Umbilical cord (tissue), 2 donors: ENCODE measurements around the gene SGSM2. TPM values are rescaled to one million over a fixed set of nuclear protein-coding genes. Genes with fewer than 3 reads are reported as not detected.
A peak's percentile ranks its signal among the peaks of the same experiment; 100 is the strongest.

Experiments used
- DNase-seq: peaks from one replicate; pipeline ENCODE4 v3.0.0-alpha.2; 2015; ENCODE audit warnings: low spot score
- total RNA-seq: library from RNA; depleted of rRNA; stranded (reverse); fragments of >200 nt; gene quantifications from one replicate; pipeline ENCODE4 v1.2.3, GENCODE V29; 2014; ENCODE audit warnings: low replicate concordance; ENCODE audit not compliant: insufficient read depth

Gene SGSM2
- total RNA-seq, 1 donor from 2014 or later = 33.5 TPM

DNA sequence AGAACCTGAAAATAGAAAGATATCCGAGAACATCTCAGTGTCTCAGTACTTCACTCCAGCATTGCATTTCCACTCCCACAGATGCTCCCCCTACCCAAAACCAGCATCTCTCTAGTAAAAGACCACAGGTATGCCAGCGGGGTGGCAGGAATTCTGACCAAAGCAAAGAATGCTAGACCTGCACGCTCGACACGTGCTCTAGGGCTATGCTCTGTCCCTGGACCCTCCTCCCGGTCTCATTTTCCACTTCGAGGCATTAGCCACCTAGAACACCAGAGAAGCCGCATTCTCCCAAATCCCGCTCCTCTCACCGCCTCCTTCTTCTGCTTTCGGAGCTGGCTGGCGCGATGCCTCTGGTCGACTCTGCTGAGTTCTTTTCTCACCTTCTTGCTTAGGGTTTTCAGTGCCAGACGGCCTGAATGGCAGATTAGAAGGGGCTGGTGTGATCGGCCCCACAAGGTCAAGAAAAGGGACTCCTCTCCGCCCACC is 1.5 kb upstream of the SGSM2 start:
- peak; percentile 22 for DNase-seq

DNA sequence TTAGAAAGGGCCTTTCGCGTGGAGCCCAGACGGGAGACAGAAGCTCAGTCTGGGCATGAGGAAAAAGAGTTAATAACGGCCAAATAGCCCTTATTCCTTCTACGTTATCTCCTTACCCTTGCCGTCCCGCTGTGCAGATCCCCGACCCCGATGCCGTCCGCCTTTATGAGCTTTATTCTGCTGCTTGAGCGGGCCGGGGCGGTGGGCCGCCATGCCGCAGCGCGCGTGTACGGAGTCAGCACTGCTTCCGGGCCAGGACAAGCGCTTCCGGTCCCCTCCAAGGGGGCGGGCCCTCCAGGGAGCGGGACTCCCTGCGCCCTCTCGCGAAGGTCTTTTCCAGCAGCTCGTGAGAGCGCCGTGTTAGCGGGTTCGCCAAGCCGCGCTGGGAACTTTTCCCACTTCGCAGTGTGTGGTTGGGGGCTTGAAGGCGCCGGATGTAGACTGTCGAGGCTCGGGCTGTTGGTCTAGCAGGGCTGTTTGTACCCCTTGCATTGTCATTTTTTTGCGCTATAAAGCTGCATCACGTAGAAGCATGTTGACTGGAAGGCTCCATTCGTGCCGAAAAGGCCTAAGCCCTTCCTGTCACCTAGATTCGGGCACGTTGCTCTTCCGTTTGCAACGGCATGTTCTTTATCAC is 968 bp upstream of the SGSM2 start, which contains the start of gene TSR1:
TSS of gene TSR1 (minus strand) at position 243 of the 637 bp plus-strand sequence. CDS start at position 213, 30 bp downstream.
- DNase-seq = peak; percentile 94

DNA sequence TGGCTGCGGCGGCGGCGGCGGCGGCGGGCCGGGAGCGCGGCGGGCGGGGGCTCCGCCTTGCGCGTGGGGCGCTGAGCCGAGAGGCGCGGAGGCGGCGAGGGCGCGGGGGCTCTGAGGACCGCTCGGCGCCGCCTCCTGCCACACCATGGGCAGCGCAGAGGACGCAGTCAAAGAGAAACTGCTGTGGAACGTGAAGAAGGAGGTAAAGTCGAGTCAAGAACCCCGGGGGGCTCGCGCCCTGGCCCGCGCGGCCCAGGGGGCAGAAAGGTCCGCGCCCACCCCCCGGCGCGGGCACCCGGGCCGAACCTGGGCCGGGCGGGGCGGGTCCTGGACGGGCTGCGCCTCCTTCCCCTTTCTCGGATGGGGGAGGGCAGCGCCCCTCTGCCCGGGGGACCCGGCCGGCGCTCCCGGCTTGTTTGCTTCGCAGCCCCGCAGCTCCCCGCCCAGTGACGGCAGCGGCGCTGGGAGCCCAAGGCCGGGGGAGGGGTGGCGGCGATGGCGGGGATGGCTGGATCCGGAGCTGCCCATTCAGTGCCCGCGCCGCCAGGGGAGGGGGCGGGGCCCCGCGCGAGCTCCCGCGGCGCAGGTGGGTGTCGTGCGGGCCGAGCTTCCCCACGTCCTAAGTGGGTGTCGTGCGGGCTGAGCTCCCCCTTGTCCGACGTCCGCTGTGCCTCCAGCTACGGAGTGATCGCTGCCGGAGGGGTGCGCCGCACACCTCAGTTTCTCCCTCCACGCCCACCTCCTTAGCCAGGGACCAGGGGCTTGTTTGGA is 428 bp downstream of the SGSM2 start:
- DNase-seq = peak; percentile 61

DNA sequence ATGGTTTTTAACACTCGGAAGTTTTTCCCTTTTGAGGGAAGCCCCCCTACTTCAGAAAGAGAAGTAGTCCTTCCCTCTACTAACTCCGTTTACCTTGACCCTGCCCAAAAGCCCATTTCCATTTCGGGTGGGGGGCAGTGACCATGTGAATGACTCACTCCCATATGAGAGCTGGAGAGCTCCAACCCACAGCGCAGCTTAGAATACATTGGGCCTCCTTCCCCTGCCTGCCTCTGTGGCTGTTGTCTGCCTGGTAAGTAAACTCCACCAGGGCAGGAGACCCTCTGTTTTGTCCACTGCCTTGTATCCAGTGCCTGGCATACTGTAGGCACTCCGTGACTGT is 985 bp downstream of the SGSM2 start:
- DNase-seq = peak; percentile 35

DNA sequence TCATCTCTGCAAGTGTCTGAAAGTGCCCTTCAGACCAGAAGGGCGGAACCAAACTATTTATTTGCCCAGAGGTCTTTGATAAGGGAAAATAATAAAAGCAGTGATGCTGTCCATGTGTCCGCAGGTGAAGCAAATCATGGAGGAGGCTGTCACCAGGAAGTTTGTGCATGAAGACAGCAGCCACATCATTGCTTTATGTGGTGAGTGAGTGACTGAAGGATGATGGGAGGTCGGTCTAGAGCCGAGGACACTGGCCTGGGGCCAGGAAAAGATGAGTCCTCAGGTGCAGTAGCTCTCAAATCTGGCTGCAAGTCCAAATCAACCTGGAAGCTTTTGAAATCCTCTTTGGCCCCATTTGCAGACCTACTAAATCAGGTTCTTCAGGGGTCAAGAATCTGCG is 6.1 kb downstream of the SGSM2 start:
- DNase-seq = no peak

DNA sequence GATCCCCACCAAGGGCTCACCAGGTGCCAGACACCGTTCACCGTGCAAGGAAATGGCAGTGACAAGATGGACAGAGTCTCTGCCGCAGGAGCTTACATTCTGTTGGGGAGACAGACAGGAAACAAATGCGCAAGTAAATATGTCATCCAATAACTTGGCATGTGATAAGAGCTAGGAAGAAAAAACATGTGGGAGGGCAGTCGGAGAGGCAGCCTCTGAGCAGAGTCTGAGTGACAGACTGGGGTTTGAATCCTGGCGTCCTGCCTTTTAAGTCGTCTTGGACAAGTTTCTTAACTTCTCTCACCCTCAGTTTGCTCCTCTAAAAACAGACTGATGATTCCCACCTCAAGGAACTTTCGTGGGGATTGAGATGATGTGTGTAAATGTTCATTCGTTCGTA is 7.2 kb downstream of the SGSM2 start:
- no peak for DNase-seq

DNA sequence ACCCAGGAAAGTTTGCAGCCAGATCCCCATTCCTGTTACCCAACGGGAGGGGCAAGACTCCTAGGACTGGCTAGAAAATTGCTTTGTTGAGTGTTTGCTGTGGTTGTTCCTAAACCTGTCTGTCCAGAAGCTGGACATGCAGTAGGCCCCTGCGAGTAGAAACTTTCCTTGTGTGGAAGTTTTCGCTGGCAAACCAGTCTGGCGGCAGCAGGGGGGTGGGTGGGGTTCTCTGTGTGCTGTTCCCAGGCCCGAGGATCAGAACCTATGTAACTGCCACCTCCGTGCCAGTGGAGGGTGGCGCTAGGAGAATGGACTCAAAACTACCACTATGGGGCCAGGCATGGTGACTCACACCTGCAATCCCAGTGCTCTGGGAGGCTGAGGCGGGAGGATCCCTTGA is 9.2 kb downstream of the SGSM2 start:
- no peak for DNase-seq

DNA sequence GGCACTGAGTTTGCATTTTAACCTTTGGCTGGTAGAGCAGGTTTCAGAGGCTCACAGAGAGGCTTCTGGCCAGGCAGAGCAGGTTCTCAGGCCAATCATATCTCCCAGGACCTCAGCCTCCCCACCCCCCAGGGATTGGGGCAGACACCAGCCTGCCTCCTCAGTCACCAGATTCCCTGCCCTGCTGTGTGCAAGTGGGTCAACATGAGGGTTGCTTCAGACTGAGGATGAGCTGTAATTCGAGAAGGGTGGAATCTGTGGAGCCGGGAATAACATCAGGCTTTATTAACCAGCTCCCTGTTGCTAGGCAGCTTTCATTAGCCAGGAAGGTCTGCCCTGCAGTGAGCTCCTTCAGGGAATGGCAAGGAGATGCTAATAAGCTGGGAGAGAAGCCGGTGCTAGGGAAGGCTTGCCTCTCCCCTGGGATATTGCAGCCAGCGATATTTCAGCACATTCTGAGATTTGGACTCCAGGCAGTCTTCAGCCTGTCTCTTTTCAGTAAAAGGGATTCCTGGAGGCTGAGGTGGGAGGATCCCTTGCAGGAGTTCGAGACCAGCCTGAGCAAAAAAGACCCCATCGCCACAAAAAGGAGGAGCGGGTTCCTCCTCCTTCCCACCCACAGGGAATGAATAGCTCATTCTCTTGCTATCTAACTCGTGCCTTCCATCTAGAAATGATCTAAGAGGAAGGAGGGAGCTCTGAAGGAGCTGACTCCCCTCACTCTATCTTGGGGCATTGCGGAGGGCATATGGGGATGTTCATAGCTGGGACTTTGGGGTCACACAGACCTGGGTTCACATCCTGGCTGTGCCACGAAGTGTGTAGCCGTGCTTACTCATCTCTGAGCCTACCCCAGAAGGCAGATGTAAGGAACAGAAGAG is 10.7 kb downstream of the SGSM2 start:
- peak; percentile 91 for DNase-seq

DNA sequence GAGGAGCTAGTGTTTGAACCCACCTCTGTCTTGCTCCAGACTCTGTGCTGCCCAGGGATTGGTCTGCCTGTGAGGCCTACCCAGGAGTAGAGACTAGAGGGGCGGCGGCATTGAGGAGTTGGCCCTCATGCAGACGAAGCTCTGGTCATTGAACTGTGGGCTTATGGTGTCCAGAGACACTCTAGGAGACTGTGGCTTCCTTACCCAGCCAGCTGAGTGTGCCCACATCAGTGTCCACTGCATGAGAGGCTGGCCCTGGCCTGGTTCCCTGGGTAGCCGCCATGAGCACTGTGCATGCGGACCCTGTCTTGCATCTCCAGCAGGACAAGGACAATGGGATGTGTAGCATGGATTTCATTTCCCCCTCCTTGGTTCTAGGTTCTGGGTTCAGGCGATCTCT is 14.0 kb downstream of the SGSM2 start:
- DNase-seq = no peak

DNA sequence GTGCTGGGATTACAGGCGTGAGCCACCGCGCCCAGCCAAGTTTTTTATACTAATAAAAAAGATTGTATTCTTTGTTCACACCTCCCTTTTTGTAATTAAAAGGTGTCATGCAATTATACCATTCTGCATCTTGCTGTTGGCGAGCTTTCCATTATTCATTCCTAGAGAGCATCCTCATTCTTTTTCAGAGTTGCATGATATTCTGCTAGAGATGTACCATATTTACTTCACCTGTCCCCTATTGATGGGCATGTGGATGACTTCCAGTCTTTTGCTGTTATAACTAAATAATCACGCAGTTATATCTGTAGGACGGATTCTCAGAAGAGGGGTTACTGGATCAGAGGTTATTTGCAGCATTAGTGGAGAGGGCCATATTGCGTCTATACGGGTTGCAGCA is 17.0 kb downstream of the SGSM2 start:
- no peak for DNase-seq

DNA sequence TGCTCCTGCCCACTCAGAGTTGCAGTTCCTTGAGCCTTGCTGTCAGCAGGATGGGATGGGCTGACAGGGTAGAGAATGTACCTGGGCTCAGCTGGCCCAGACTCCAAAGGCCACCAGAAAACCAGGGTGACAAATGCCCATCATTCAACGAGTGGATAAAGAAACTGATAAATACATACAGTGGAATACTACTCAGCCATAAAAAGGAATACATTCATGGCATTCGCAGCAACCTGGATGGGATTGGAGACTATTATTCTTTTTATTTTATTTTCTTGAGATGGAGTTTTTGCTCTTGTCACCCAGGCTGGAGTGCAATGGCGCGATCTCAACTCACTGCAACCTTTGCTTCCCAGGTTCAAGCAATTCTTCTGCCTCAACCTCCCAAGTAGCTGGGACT is 19.9 kb downstream of the SGSM2 start:
- DNase-seq = no peak

DNA sequence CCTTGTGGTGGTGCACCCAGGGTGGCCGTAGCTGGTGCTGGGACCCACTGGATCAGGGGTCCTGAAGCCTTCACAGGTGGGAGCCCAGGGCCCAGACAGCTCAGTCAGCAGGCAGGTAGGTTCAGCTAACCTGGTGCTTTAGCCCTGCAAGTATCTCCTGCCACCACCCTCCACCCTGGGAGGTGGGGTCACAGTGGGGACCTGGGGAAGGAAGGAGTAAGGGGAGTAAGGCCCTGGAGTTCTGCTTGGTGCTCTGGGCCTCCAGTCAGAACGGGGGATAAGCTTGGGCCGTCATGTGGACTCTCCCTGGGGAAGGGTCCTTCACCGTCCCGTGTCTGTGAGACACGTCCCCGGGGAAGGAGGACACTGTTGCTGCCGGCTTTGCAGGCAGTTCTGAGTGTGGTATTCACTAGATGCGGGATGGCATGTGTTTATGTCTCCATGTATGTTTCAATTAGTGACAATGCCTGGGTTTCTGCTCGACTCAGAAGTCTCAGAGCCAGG is 20.7 kb downstream of the SGSM2 start:
- DNase-seq = no peak

DNA sequence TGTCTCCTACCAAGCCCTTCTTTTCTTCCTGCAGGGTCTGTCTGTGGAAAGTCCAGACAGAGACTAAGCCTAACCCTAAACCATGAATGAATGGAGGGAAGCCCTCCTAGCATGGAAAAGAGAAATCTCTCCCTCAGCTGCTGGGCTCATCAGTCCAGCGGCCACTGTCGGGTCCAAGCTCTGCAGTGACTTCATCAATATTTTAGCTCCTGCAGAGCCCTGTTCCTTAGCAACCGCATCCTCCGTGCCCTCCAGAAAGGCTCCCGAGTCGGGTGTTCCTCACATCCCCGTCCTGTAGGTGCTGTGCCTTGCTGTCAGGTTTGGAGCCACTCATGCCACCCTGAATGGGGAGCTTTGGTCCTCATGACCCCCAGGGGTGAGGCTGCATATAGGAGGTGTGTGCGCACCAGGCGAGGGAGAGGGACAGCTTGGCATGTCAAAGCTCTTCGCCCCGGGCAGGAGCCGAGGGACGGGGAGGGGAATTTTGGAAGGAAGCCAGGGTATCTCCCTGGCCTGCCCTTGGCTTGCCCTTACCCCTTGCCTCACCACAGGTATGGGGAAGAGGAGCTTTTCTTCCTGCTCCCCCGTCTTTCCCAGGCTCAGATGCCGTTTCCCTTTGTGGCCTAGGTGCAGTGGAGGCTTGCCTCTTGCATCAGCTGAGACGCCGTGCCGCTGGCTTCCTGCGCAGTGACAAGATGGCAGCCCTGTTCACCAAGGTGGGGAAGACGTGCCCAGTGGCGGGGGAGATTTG is 23.9 kb downstream of the SGSM2 start:
- DNase-seq = no peak

DNA sequence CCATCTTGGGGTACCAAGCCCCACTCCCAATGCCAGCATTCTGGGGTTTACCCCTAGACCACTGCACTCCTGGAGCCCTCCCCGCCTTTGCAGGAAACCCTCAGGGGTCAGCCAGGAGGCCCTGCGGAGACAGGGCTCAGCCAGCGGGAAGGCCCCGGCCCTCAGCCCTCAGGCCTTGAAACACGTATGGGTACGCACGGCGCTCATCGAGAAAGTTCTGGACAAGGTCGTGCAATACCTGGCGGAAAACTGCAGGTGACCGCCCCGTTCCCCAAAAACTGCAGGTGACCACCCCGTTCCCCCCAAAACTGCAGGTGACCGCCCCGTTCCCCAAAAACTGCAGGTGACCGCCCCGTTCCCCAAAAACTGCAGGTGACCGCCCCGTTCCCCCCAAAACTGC is 24.7 kb downstream of the SGSM2 start:
- no peak for DNase-seq

DNA sequence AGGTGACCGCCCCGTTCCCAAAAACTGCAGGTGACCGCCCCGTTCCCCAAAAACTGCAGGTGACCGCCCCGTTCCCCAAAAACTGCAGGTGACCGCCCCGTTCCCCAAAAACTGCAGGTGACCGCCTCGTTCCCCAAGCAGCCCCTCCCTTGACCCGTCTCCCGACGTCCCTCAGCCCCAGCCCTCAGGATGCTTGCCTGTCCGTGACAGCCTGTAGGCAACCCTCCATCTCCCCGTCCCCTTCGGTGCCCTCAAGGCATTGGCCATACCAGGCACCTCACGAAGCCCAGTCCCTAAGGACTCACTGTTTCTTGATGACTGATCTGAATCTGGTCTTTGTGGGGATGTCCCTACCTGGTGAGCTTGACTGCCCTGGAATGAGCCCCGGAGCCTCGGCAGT is 25.1 kb downstream of the SGSM2 start:
- DNase-seq = no peak

DNA sequence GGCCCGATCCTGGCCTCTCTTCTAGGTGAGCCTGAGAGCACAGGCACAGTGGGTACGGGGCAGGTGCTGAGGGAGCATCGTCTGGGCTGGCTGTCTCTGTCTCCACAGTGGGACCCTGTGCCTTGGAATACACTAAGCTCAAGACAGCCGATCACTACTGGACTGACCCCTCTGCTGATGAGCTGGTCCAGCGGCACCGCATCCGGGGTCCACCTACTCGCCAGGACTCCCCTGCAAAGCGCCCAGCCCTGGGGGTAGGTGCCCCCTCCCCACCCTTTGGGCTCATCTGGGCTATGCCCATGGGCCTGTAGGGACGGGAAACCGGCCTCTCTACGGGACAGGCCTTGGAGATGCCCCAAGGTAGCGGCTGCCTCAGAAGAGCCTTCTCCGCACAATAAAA is 25.6 kb downstream of the SGSM2 start:
- no peak for DNase-seq

DNA sequence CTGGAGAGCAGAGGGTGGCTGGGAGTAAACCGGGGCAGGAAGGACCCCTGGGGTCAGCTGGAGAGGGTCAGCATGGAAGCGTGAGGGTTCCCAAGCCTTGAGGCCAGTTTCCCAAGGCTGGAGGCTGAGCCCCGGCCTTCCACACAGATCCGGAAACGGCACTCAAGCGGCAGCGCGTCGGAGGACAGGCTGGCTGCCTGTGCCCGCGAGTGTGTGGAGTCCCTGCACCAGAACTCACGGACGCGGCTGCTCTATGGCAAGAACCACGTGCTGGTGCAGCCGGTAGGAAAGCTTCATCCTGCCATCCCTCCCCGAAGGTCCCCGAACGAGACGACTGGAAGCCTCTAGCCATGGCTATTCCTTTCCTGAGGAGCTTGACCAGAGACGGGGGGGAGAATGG is 26.0 kb downstream of the SGSM2 start:
- DNase-seq = no peak

DNA sequence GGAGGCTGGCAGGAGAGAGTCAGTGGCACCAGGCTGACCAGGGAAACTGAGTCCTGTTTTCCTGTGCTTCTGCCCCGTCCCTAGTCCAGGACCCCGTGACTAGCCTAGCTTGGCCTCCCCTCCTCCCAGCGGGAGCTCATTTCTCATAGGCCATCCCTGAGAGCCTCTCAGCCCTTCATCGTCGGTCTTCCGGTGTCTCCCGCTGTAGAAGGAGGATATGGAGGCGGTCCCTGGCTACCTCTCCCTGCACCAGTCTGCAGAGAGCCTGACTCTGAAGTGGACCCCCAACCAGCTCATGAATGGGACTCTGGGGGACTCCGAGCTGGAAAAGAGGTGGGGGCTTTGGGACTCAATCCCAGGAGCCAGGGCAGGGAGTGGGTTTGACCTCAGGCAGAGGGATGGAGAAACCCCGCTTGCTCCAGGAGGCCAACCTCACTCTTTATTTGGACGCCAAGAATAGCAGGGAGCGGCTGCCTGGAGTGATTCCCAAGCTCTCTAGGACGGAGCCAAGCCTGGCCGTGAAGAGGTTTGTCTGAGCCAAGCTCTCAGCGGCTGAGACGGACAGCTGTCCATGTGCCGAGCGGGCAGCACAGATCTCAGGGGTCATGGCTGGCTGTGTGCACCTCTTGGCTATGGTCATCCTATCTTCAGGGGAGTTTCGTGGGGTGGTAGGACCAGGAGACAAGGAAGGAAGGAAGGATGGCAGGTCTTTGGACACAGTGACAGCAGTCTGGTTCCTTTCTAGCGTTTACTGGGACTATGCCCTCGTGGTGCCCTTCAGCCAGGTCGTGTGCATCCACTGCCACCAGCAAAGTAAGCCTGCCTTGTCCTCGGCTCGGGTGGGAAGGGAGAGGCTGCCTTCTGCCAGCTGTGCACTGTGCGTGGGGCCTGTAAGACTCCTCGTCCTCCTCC is 26.8 kb downstream of the SGSM2 start:
- DNase-seq = no peak

DNA sequence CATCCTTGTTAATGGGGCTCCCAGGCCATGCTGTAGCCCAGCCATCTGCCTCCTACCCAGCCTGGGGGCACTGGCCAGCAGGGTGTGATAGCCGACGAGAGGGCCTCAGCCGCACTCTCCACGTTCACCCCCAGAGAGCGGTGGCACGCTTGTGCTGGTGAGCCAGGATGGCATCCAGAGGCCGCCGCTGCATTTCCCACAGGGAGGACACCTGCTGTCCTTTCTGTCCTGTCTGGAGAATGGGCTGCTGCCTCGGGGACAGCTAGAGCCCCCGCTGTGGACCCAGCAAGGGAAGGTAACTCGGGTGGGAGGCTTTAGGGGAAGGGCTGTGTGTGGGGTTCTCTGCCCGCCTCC is 27.4 kb downstream of the SGSM2 start:
- no peak for DNase-seq

DNA sequence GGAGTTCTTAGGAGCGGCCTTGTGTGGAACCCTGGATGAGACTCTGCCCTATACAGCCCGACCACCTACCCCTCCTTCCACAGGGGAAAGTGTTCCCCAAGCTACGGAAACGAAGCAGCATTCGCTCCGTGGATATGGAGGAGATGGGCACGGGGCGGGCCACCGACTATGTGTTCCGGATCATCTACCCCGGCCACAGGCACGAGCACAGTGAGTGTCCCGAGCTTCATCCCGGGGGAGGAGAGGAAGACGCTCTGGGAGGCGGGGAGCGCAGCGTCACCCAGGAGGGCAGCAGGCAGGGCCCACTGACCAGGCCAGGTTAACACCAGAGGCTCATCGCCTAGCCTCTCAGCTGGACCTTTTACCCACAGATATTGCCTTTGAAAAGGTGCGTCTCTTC is 27.8 kb downstream of the SGSM2 start:
- DNase-seq = no peak
